Karpas-422 (cell line): Measurements from ENCODE around the gene ZNF784. TPM values are rescaled to one million over a fixed set of nuclear protein-coding genes. Genes with fewer than 3 reads are reported as not detected.
"Not testable (repeated sequence)": the region's sequence is repeated elsewhere in the genome, so short reads cannot be mapped to it uniquely, and the experiment has no call there.

Source experiments
- DNase-seq: peaks from one replicate; pipeline ENCODE4 v3.0.0-alpha.2; 2015
- H2AFZ ChIP-seq: fragments of 200-600 bp; sonication (generic); 2 replicates; pipeline ENCODE4 v1.6.1; 2014; ENCODE audit warnings: antibody characterized with exemption, low read length, mixed read lengths
- H3K27ac ChIP-seq: fragments of 200-600 bp; sonication (generic); 2 replicates; pipeline ENCODE4 v1.5.1; 2014; ENCODE audit warnings: mild to moderate bottlenecking, low read length, moderate library complexity
- H3K27me3 ChIP-seq: fragments of 200-600 bp; sonication (generic); 2 replicates; pipeline ENCODE4 v1.6.1; 2014; ENCODE audit warnings: low read length, mixed read lengths
- H3K36me3 ChIP-seq: fragments of 200-600 bp; sonication (generic); 2 replicates; pipeline ENCODE4 v1.6.1; 2014; ENCODE audit warnings: low read length, mixed read lengths; ENCODE audit not compliant: insufficient read depth
- H3K4me1 ChIP-seq: fragments of 200-600 bp; sonication (generic); 2 replicates; pipeline ENCODE4 v1.6.1; 2014; ENCODE audit warnings: mild to moderate bottlenecking, low read length, mixed read lengths
- H3K4me2 ChIP-seq: fragments of 200-600 bp; sonication (generic); 2 replicates; pipeline ENCODE4 v1.6.1; 2014; ENCODE audit warnings: low read length, low read depth, mild to moderate bottlenecking; ENCODE audit not compliant: poor library complexity, severe bottlenecking
- H3K4me3 ChIP-seq: fragments of 200-600 bp; sonication (generic); 2 replicates; pipeline ENCODE4 v1.5.1; 2014; ENCODE audit warnings: mild to moderate bottlenecking, antibody characterized with exemption, low read length, mixed read lengths
- H3K79me2 ChIP-seq: fragments of 200-600 bp; sonication (generic); 2 replicates; pipeline ENCODE4 v1.6.1; 2014; ENCODE audit warnings: mild to moderate bottlenecking, low read length, mixed read lengths
- H3K9ac ChIP-seq: fragments of 200-600 bp; sonication (generic); 2 replicates; pipeline ENCODE4 v1.6.0; 2014; ENCODE audit warnings: low read length
- H3K9me2 ChIP-seq: fragments of 200-600 bp; sonication (generic), shearing (Covaris generic); replicated peaks from 2 replicates; pipeline ENCODE4 v1.6.0; 2014; ENCODE audit warnings: mild to moderate bottlenecking, low read length, moderate library complexity; ENCODE audit not compliant: insufficient read depth
- H3K9me3 ChIP-seq: fragments of 300-700, 200-600 bp; sonication (generic); 2 replicates; pipeline ENCODE4 v1.6.1; 2014; ENCODE audit warnings: low read length, mixed read lengths
- H4K20me1 ChIP-seq: fragments of 200-600 bp; sonication (generic); 2 replicates; pipeline ENCODE4 v1.6.1; 2014; ENCODE audit warnings: mild to moderate bottlenecking, antibody characterized with exemption, low read length, low read depth; ENCODE audit not compliant: insufficient read depth
- total RNA-seq: library from RNA; depleted of rRNA; stranded (reverse); fragments of >200 nt; shearing (Covaris generic); gene quantifications from 2 replicates; pipeline ENCODE4 v1.2.3, GENCODE V29; 2014; ENCODE audit warnings: low replicate concordance

ZNF784 gene
- total RNA-seq, 1 experiment from 2014 or later, result 2.8 TPM

DNA sequence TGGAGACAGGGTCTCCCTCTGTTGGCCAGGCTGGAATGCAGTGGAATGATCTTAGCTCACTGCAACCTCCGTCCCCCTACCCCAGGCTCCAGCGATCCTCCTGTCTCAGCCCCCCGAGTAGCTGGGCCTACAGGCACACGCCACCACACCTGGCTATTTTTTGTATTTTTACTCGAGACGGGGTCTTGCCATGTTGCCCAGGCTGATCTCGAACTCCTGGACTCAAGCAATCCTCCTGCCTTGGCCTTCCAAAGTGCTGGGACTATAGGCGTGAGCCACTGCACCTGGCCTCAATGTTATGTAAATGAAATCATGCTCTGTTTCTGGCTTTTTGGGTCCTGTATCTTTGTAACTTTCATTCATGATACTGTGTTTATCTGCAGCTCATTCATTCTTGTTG lies 35.6 kb downstream of the ZNF784 start:
- H3K36me3 ChIP-seq, result no peaks in the 10 kb centered on the region
- H3K9me2 ChIP-seq, result no peaks in the 10 kb centered on the region
- no peaks in the 10 kb centered on the region for H3K79me2 ChIP-seq
- H3K4me3 ChIP-seq, result no peak overlapping the region
- H3K27me3 ChIP-seq, result no peaks in the 10 kb centered on the region
- no peak overlapping the region for H3K27ac ChIP-seq
- H3K9me3 ChIP-seq, result no peaks in the 10 kb centered on the region
- no peak for DNase-seq
- H3K4me2 ChIP-seq, result no peak overlapping the region
- H2AFZ ChIP-seq, result no peak overlapping the region
- peaks cover 22% of the 10 kb centered on the region for H3K4me1 ChIP-seq
- H3K9ac ChIP-seq, result no peak overlapping the region
- no peaks in the 10 kb centered on the region for H4K20me1 ChIP-seq

DNA sequence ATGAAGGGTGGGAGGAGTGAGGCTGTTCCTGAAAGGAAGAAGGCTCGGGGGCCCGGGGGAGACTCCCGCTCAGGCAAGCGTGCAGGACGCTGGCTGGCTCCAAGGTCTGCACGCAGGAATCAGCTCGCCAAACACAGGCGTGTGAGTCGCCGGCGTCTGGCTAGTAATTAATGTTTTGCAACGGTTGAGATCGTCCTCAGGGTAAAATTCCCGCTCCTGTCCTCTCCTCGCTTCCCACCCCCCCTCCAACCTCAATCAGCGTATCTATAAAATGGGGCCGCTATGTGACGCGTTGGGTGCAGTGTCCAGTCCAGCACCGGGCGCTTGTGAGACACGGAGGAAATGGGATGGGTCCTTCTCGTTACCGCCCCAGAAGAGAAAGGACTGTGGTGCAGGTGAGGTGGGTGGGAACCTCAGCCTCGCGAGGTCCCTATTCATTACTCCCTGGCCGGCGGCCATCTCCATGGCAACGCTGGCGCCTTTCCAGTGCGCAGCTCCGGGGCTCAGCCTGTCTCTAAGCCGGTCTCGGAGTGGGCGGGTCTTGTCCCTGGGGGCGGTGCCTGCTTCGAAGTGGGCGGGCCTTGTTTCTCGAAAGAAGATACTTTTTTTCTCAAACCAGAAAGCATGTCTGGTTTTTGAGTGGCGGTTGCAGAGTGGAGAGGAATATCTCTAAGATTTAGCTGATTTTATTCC lies 37.2 kb downstream of the ZNF784 start:
- Histone ChIP-seq H3K9ac (no peak overlapping the region), H3K27me3 (no peaks in the 10 kb centered on the region), H3K36me3 (no peaks in the 10 kb centered on the region), H3K4me3 (no peak overlapping the region; the same call in 1 of the 2 replicates), H3K4me1 (peaks cover 22% of the 10 kb centered on the region), H4K20me1 (no peaks in the 10 kb centered on the region), H2AFZ (no peak overlapping the region; the same call in 1 of the 2 replicates), H3K9me3 (no peaks in the 10 kb centered on the region), H3K4me2 (peak overlapping the region; percentile 66), H3K79me2 (no peaks in the 10 kb centered on the region), H3K9me2 (no peaks in the 10 kb centered on the region), H3K27ac (no peak overlapping the region)
- DNase-seq, result peak; percentile 98

DNA sequence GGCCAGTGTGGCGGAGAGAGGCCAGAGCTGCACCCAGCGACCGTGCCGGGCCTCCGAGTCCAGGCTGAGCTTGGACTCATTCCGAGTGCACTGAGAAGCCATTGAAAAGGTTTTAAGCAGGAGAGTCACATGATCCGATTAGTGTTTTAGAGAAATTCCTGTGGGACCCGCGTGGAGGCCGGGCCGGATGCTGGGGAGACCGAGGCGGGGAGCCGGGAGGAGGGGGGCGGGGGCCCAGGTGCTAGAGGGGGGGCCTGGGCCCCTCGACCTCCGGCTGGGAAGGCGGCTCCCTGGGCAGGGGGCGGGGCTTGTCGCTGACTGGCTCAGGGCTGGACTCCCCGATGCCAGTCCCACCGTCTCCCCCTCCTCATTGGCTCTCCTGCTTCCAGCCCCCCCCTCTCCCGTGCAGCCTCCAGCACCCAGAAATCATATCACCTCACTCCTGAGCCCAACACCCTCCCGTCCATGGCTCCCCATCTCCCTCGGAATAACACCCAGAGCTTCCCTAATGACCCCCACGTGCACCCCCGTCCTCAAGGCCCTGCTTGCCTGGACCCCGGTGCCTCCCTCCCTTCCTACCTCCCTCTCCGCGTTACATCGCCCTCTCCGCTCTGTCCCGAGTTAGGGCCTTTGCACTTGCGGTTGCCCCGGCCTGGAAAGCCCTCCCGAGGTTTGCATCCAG lies 38.6 kb downstream of the ZNF784 start:
- H3K9me3 ChIP-seq, result no peaks in the 10 kb centered on the region
- peak overlapping the region; percentile 48; the same call in 1 of the 2 replicates for H3K4me3 ChIP-seq
- no peaks in the 10 kb centered on the region for H3K36me3 ChIP-seq
- H3K4me1 ChIP-seq, result peaks cover 28% of the 10 kb centered on the region
- no peaks in the 10 kb centered on the region for H4K20me1 ChIP-seq
- no peaks in the 10 kb centered on the region for H3K9me2 ChIP-seq
- H3K27me3 ChIP-seq, result no peaks in the 10 kb centered on the region
- peak overlapping the region; percentile 66 for H3K4me2 ChIP-seq
- H3K27ac ChIP-seq, result no peak overlapping the region
- DNase-seq, result peak; percentile 89
- H3K79me2 ChIP-seq, result peaks cover 5% of the 10 kb centered on the region; the same call in 1 of the 2 replicates
- H2AFZ ChIP-seq, result peak overlapping the region; percentile 55; the same call in 1 of the 2 replicates
- H3K9ac ChIP-seq, result peak overlapping the region; percentile 55

DNA sequence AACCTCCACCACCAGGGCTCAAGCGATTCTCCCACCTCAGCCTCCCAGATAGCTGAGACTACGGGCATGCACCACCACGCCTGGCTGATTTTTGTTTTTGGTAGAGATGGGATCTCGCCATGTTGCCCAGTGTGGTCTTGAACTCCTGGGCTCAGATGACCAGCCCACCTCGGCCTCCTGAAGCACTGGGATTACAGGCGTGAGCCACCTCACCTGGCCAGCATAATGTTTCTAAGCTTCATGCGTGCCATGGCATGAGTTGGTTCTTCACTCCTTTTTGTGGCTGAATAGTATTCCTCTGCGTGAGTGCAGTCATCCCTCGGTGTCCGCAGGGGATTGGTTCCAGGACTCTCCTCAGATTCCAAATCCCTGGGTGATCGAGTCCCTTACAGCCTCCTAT lies 39.5 kb downstream of the ZNF784 start:
- Histone ChIP-seq H3K79me2 (peaks cover 13% of the 10 kb centered on the region), H3K4me2 (no peak overlapping the region), H3K9me3 (no peaks in the 10 kb centered on the region), H3K27me3 (no peaks in the 10 kb centered on the region), H3K4me1 (peaks cover 29% of the 10 kb centered on the region), H3K9me2 (no peaks in the 10 kb centered on the region), H3K4me3 (no peak overlapping the region), H3K36me3 (no peaks in the 10 kb centered on the region), H3K9ac (no peak overlapping the region), H4K20me1 (peaks cover 2% of the 10 kb centered on the region), H2AFZ (no peak overlapping the region), H3K27ac (no peak overlapping the region)
- no peak for DNase-seq

DNA sequence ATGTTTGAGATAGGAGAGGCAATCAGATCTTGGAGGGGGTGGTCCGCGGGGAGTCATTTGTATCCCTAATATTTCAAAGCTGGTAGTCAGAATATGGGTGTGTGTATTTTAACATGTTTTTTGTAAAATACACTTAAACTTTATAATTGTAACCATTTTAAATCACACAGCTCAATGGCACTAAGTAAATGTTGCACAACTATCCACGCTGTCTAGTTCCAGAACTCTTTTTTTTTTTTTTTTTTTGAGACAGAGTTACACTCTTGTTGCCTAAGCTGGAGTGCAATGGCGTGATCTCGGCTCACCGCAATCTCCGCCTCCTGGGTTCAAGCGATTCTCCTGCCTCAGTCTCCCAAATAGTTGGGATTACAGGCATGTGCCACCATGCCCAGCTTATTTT lies 40.5 kb downstream of the ZNF784 start:
- H3K9ac ChIP-seq, H3K36me3 ChIP-seq, H3K4me3 ChIP-seq, H4K20me1 ChIP-seq, H3K27me3 ChIP-seq, H3K9me3 ChIP-seq, H3K27ac ChIP-seq, DNase-seq, H2AFZ ChIP-seq, H3K9me2 ChIP-seq, H3K4me2 ChIP-seq: not testable (repeated sequence)
- H3K4me1 ChIP-seq, result peaks cover 34% of the 10 kb centered on the region
- peaks cover 18% of the 10 kb centered on the region for H3K79me2 ChIP-seq

DNA sequence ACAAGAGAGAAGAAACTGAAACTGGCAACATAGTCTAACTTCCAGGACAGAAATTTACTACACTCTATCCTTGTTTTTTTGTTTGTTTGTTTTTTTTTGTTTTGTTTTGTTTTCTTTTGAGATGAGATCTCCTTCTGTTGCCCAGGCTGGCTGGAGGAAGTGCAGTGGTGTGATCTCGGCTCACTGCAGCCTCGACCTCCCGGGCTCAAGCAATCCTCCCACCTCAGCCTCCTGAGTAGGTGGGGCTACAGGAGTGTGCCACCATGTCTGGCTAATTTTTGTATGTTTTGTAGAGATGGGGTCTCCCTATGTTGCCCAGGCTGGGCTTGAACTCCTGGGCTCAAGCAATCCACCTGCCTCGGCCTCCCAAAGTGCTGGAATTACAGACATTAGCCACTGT lies 42.1 kb downstream of the ZNF784 start:
- peaks cover 32% of the 10 kb centered on the region for H3K4me1 ChIP-seq
- H3K4me2 ChIP-seq, H3K9me2 ChIP-seq, H3K27me3 ChIP-seq, DNase-seq, H3K9me3 ChIP-seq, H3K27ac ChIP-seq, H3K36me3 ChIP-seq, H2AFZ ChIP-seq, H3K4me3 ChIP-seq, H3K9ac ChIP-seq: not testable (repeated sequence)
- peaks cover 11% of the 10 kb centered on the region for H4K20me1 ChIP-seq
- peaks cover 18% of the 10 kb centered on the region for H3K79me2 ChIP-seq

DNA sequence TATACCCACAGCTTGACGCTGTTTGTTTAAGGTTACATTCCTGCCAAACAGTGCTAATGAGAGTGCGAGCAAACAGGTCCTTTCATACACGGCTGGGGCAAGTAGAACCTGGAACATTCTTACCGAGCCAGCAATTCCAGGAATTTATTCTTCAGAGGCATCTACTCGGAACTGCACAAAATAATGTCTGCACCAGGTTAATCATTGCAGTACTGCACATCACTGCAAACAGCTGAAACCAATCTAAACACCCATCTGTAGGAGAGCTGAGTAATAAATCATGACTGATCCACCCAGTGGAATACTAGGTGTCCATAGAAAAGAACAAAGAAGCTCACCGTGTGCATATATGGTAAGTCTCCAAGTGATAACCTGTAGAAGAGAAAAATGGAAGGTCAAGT lies 42.5 kb downstream of the ZNF784 start:
- H3K9me2 ChIP-seq, result no peaks in the 10 kb centered on the region
- no peaks in the 10 kb centered on the region for H3K9me3 ChIP-seq
- H3K9ac ChIP-seq, result no peak overlapping the region
- no peak overlapping the region for H2AFZ ChIP-seq
- peaks cover 14% of the 10 kb centered on the region for H4K20me1 ChIP-seq
- no peak overlapping the region for H3K4me3 ChIP-seq
- H3K36me3 ChIP-seq, result peaks cover 6% of the 10 kb centered on the region; the same call in 1 of the 2 replicates
- DNase-seq, result no peak
- no peak overlapping the region for H3K27ac ChIP-seq
- H3K79me2 ChIP-seq, result peaks cover 18% of the 10 kb centered on the region
- peaks cover 28% of the 10 kb centered on the region for H3K4me1 ChIP-seq
- no peaks in the 10 kb centered on the region for H3K27me3 ChIP-seq
- H3K4me2 ChIP-seq, result no peak overlapping the region

DNA sequence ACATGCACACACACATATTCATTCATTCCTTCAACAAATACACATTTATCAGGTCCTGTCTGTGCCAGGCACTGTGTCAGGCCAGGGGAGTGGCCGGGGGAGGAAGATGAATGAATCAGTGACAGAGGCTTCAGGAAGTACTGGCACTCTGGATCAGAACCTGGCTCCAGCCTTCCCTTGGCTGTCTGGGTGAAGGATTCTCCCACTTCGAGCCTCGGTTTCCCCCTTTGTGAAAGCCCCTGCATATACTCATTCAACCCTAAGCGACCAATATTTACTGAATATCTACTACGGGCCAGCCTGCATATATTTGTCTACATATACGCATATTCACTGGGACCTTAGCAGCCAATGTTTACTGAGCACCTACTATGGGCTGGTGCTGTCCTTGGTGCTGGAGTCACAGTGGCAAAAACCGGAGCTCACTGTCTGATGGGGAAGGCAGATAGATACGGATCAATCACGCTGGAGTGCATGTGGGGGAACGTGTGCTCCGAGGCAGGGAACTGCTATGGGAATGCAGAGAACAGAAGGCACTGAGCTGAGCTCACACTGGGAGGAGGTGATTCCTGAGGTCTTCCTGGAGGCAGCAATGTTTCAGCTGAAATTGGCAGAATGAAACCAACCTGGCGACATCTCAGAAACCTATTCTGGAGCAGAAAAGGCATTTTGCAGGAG lies 43.1 kb downstream of the ZNF784 start:
- peak; percentile 64 for DNase-seq
- Histone ChIP-seq H3K79me2 (peaks cover 18% of the 10 kb centered on the region), H3K36me3 (peaks cover 6% of the 10 kb centered on the region; the same call in 1 of the 2 replicates), H3K9me2 (no peaks in the 10 kb centered on the region), H3K4me2 (peak overlapping the region; percentile 78), H3K4me3 (peak overlapping the region; percentile 90), H4K20me1 (peaks cover 14% of the 10 kb centered on the region), H3K27ac (no peak overlapping the region), H3K4me1 (peaks cover 23% of the 10 kb centered on the region), H3K27me3 (no peaks in the 10 kb centered on the region), H3K9ac (peak overlapping the region; percentile 98), H3K9me3 (no peaks in the 10 kb centered on the region), H2AFZ (peak overlapping the region; percentile 74; the same call in 1 of the 2 replicates)
